Immature natural killer cell (primary cell): ENCODE data around the gene SMTNL2. TPM values are rescaled to one million over a fixed set of nuclear protein-coding genes. Genes with fewer than 3 reads are reported as not detected.

ENCODE experiments used
- DNase-seq, 3 donors: peaks; one replicate each; pipeline ENCODE4 v3.0.0; 2022; ENCODE audit warnings: mixed read lengths in 1 of 3
- H3K27ac Mint-ChIP-seq, 6 donors: one replicate each; pipeline ENCODE4 v1.8.0; 2020; ENCODE audit warnings: mixed read lengths in 6 of 6, mild to moderate bottlenecking in 5 of 6, inconsistent platforms in 4 of 6, moderate library complexity in 3 of 6
- H3K27me3 Mint-ChIP-seq, 3 donors: one replicate each; pipeline ENCODE4 v1.8.0; 2020 to 2021; ENCODE audit warnings: low read depth in 3 of 3, mild to moderate bottlenecking in 3 of 3, mixed read lengths in 3 of 3, moderate library complexity in 3 of 3, inconsistent platforms in 1 of 3
- H3K36me3 Mint-ChIP-seq, 3 donors: one replicate each; pipeline ENCODE4 v1.8.0; 2020; ENCODE audit warnings: mixed read lengths in 3 of 3, inconsistent platforms in 2 of 3, mild to moderate bottlenecking in 2 of 3
- H3K4me1 Mint-ChIP-seq, 2 donors: one replicate each; pipeline ENCODE4 v1.8.0; 2020; ENCODE audit warnings: inconsistent platforms in 2 of 2, mild to moderate bottlenecking in 2 of 2, mixed read lengths in 2 of 2, moderate library complexity in 1 of 2
- H3K4me3 Mint-ChIP-seq, 5 donors: one replicate each; pipeline ENCODE4 v1.8.0; 2020; ENCODE audit warnings: mild to moderate bottlenecking in 5 of 5, mixed read lengths in 5 of 5, inconsistent platforms in 3 of 5, moderate library complexity in 3 of 5
- H3K9me3 Mint-ChIP-seq, 6 donors: one replicate each; pipeline ENCODE4 v1.8.0; 2020; ENCODE audit warnings: mild to moderate bottlenecking in 6 of 6, mixed read lengths in 6 of 6, inconsistent platforms in 4 of 6, moderate library complexity in 3 of 6
- polyA plus RNA-seq, 3 donors: library from polyadenylated mRNA; unstranded; fragments of 300-500 nt; fragmentation: Illumina TruSeq; gene quantifications; one replicate each; pipeline ENCODE4 v1.2.3, GENCODE V29; 2021

Gene SMTNL2
- polyA plus RNA-seq, 3 donors from 2014 or later, result not detected

DNA sequence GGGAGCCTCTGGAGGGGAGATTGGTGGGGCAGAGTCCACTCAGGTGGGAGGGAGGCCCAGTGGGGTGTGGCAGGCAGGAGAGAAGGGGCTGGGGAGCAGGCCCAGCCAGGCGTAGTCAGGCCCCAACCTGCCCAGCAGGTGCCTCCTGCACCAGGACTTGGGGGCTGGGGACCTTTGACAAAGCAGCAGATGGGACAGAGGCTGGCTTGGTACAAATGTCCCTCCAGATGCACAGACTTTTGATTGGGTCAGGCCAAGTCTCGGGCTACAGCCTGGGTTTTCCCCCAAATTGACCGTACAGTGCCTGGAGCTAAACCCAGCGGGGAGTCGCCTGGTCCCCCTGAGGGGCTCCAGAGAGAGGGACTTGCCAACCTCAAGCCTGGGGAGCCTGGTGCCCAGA lies 24.4 kb upstream of the SMTNL2 start:
- no peaks in the 10 kb centered on the region for H3K9me3 Mint-ChIP-seq
- DNase-seq, result no peak
- H3K4me1 Mint-ChIP-seq, result peaks cover 14% of the 10 kb centered on the region in 2 donors
- H3K27ac Mint-ChIP-seq, result no peak overlapping the region
- no peak overlapping the region for H3K4me3 Mint-ChIP-seq
- peaks cover 0 to 3% (median 3%) of the 10 kb centered on the region in 3 donors for H3K27me3 Mint-ChIP-seq
- H3K36me3 Mint-ChIP-seq, result no peaks in the 10 kb centered on the region

DNA sequence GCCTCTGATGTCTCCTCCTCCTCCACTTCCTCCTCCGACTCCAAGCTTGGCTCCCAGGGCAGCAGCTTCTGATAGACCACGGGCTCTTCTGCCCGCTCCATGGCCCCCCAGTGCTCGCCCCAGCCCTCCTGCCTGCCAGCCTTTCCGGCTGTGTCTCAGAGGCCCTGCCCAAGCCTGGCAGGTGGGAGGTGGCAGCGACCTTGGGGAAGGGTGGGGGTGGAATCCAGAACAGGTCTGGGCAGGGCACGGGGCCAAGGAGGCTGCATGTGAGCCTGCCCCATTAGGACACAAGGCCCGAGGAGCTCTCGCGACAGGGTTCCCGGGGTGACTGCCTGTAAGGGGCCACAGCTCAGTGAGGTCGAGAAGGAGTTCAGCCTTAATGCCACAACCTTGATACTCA lies 23.9 kb upstream of the SMTNL2 start, which contains the start of gene GGT6:
TSS of gene GGT6 (minus strand) at position 157 of the 400 bp plus-strand sequence. CDS start at position 101, 56 bp downstream.
- peaks cover 0 to under 1% (median 0%) of the 10 kb centered on the region in 3 donors for H3K27me3 Mint-ChIP-seq
- H3K27ac Mint-ChIP-seq, result no peak within 1 kb of the TSS
- no peaks in the 10 kb centered on the region for H3K36me3 Mint-ChIP-seq
- no peaks in the 10 kb centered on the region for H3K9me3 Mint-ChIP-seq
- no peak for DNase-seq
- H3K4me3 Mint-ChIP-seq, result no peak within 1 kb of the TSS
- H3K4me1 Mint-ChIP-seq, result peaks cover 10 to 12% of the 10 kb centered on the region in 2 donors

DNA sequence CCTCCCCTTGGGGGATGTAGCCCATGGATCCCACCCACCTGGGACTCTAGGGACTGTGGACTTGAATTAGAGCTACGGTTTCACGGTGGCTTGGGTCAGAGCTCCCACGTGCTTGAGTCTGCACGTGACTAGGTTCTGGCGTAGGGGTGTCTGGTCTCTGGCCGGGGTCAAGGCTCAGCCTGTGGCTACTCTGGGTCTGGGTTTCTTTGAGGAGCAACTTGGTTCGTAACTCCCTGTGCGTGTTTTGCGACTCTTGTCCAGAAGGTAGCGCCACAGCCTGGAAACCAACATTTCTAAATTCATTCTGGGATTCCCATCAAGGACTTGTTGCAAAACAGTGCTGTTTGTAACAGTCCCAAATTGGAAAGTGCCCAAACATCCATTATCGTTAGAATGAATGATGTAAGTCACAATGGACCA lies 23.5 kb upstream of the SMTNL2 start:
- H3K9me3 Mint-ChIP-seq, result no peaks in the 10 kb centered on the region

DNA sequence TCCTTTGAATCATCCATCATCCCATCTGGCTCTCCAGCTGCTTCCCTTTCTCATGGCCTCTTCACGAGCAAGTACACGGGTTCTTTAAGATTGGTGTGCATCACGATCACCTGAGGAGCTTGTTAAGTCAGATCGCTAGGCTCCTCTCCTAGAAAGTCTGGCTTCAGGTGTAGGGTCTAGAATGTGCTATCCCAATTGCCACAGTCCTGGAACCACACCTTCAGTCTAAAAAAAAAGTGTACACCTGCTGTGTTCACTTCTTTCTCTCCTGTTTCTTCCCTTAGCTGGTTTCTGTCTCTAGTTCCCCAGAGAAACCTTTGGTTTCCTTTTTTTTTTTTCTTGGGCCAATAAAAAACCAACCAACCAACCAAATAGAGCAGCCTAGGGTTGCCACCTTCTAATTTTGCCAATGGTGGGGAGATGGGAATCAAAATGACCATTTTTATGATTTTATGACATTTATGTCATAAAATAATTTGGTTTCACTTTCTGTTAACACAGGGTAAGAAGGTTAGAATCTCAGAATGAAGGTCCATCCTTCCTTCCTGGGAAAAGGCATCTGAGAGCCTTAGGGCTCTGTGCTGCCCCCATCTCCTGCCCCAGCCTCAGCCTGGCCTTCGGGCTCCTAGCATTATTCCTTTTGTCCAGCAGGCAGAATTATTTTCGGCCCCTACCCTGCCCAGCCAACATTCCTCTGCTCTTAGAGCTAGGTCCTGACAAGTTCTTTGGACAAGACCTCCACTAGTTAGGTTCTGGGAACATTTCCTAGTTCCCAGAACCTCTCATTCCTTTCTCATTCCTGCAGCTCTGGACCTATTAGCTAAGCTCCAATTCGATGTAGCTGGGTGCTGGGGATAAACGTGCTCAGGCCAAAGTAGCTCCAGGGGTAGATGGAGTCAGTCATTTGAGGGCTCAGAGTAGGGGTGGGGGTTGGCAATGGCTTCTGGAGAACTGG lies 22.0 kb upstream of the SMTNL2 start:
- DNase-seq, result no peak
- H3K9me3 Mint-ChIP-seq, result no peaks in the 10 kb centered on the region
- H3K4me3 Mint-ChIP-seq, result no peak overlapping the region
- no peaks in the 10 kb centered on the region for H3K27me3 Mint-ChIP-seq
- H3K4me1 Mint-ChIP-seq, result peaks cover 6 to 8% of the 10 kb centered on the region in 2 donors
- no peak overlapping the region for H3K27ac Mint-ChIP-seq
- no peaks in the 10 kb centered on the region for H3K36me3 Mint-ChIP-seq

More for the DNA sequence above, 23.5 kb upstream of the SMTNL2 start:
- Mint-ChIP-seq H3K4me1 (peaks cover 10 to 12% of the 10 kb centered on the region in 2 donors), H3K27ac (no peak overlapping the region), H3K4me3 (no peak overlapping the region), H3K27me3 (no peaks in the 10 kb centered on the region), H3K36me3 (no peaks in the 10 kb centered on the region)
- no peak for DNase-seq

DNA sequence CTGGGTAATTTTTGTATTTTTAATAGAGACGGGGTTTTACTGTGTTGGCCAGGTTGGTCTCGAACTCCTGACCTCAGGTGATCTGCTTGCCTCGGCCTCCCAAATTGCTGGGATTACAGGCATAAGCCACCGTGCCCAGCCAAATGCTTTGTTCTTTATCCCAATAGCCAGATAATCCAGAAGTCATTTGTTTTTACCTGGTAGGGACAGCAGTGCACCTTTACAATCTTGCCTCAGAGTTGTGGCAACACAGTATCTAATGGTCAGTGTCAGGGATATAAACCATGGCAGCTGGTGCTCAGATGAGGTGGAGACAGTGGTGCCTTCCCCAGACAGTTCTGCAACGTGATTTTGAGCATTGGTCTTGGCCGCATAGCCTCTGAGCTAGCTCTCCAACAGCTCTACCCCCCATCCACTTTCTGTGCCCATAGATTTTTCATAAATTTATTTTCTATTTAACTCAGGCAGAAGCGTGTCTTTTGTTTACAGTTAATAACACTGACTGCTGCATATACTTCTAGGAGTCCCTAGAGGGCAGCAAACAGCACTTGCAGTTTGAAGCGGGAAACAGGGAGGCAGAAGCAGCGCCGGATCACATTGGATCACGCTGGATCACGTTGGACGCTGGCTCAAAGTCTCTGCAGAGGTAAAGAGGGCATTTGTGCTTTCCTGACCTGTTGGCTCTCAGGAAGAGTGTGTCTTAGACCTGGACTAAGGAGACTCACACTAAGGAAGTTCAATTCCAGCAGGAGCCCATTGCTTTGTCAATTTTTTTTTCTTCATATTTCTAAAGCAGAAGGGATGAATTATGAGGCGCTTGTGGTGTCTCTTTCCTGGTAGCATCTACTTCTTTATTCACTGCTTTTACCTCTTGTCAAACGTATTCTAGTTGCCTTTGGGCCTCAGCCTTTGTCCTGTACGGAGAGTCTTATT lies 18.9 kb upstream of the SMTNL2 start:
- Mint-ChIP-seq H3K27me3 (no peaks in the 10 kb centered on the region), H3K4me3 (peak overlapping the region in 4 of 5 donors; percentile 33 to 59 (median 46)), H3K27ac (peak overlapping the region in 1 of 6 donors; percentile 3), H3K9me3 (no peaks in the 10 kb centered on the region), H3K36me3 (no peaks in the 10 kb centered on the region), H3K4me1 (peaks cover 6 to 8% of the 10 kb centered on the region in 2 donors)
- peak; percentile 37 to 50 (median 41) for DNase-seq

DNA sequence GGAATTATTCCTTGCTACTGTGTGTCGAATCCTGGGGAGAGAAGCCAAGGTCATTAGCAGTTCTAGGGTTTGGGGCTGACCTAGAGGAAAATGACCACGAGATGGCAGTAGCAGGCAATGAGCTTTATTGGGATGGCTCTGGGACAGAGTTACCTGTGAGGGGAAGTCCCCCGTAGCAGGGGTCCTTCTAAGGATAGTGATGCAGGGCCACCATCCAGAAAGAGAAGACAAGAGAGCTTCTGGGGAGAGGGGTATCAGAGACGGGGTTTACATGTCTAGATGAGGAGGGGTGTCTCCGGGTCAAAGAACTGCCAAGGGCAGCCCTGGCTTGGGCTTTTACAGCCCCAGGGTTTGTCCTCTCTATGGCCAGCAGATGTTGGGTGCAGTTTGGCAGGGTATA lies 17.5 kb upstream of the SMTNL2 start:
- peak in 1 of 3 donors; percentile 17 for DNase-seq
- H3K4me1 Mint-ChIP-seq, result peaks cover 6 to 8% of the 10 kb centered on the region in 2 donors
- H3K27ac Mint-ChIP-seq, result peak overlapping the region in 1 of 6 donors; percentile 46
- no peaks in the 10 kb centered on the region for H3K9me3 Mint-ChIP-seq
- no peaks in the 10 kb centered on the region for H3K27me3 Mint-ChIP-seq
- H3K4me3 Mint-ChIP-seq, result no peak overlapping the region
- no peaks in the 10 kb centered on the region for H3K36me3 Mint-ChIP-seq

DNA sequence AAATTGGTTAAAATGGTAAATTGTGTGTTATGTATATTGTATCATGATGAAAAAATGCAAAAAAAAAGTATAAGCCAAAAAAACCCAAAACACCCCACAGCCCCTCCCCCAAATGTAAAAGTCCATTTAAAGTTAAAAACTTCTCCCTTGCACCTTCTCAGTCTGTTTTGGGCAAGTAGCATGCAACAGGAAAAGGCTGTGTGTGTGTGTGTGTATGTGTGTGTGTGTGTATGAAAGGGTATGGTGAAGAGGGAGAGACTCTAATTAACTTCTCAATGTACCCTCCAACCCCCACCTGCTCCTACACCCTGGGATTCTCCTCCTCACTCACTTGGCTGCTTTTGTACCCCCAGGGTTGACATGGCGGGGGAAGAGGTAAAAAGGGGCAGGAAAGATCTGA lies 14.7 kb upstream of the SMTNL2 start:
- DNase-seq, result no peak
- no peaks in the 10 kb centered on the region for H3K36me3 Mint-ChIP-seq

DNA sequence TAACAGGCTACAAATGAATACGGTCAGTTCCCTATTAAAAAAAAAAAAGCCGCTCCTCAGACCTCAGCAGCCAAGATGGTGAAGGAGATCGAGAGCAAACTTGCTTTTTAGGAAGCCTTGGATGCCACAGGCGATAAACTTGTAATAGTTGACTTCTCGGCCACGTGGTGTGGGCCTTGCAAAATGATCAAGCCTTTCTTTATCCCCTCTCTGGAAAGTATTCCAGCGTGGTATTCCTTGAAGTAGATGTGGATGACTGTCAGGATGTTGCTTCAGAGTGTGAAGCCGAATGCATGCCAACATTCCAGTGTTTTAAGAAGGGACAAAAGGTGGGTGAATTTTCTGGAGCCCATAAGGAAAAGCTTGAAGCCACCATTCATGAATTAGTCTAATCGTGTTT lies 12.2 kb upstream of the SMTNL2 start:
- Mint-ChIP-seq H3K36me3 (no peaks in the 10 kb centered on the region), H3K4me3 (no peak overlapping the region), H3K9me3 (no peaks in the 10 kb centered on the region), H3K27ac (no peak overlapping the region), H3K27me3 (peaks cover 1 to 2% (median 1%) of the 10 kb centered on the region in 3 donors), H3K4me1 (no peaks in the 10 kb centered on the region)
- DNase-seq, result no peak

More for the DNA sequence above, 14.7 kb upstream of the SMTNL2 start:
- no peaks in the 10 kb centered on the region for H3K9me3 Mint-ChIP-seq
- H3K4me1 Mint-ChIP-seq, result peaks cover 6 to 8% of the 10 kb centered on the region in 2 donors
- H3K27ac Mint-ChIP-seq, result no peak overlapping the region
- no peak overlapping the region for H3K4me3 Mint-ChIP-seq
- peaks cover 0 to 1% (median 1%) of the 10 kb centered on the region in 3 donors for H3K27me3 Mint-ChIP-seq

DNA sequence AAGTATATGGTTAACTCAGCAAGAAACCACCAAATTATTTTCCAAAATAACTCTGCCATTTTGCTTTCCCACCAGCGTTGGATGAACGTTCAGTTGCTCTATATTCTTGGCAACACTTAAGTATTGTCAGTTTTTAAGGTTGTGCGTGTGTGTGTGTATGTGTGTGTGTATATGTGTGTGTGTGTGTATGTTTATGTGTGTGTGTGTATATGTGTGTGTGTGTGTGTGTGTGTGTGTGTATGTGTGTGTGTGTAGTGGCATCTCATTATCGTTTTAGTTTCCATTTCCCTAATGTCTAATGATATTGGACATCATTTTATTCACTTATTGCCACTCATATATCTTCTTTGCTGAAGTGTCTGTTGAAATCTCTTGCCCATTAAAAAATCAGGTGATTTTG lies 11.2 kb upstream of the SMTNL2 start:
- H3K36me3 Mint-ChIP-seq, result no peaks in the 10 kb centered on the region
- no peak for DNase-seq
- no peaks in the 10 kb centered on the region for H3K4me1 Mint-ChIP-seq
- no peaks in the 10 kb centered on the region for H3K9me3 Mint-ChIP-seq
- H3K4me3 Mint-ChIP-seq, result no peak overlapping the region
- no peak overlapping the region for H3K27ac Mint-ChIP-seq
- H3K27me3 Mint-ChIP-seq, result peaks cover 1 to 2% (median 1%) of the 10 kb centered on the region in 3 donors

DNA sequence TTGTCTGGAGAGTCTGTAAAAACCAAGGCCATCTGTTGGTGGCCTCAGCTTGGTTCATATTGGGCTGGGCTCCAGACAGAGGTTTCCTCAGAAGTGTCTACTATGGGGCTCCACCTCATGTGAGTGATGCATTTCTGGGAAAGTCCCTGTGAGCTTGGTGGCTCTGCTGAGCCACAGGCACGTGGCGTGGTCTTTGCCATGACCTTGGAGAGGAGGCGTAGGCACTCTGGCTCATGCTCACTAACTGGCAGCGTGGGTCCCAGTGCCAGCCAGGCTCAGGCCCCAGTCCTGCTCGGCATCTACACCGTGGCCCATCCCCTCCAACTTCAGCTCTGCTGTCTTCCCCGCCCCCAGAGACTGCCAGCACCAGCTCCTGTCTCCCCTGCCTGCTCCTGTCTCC lies 10.7 kb upstream of the SMTNL2 start:
- Mint-ChIP-seq H3K4me1 (no peaks in the 10 kb centered on the region), H3K9me3 (no peaks in the 10 kb centered on the region), H3K27me3 (peaks cover 1 to 2% (median 1%) of the 10 kb centered on the region in 3 donors), H3K4me3 (no peak overlapping the region), H3K36me3 (no peaks in the 10 kb centered on the region), H3K27ac (no peak overlapping the region)
- DNase-seq, result no peak

DNA sequence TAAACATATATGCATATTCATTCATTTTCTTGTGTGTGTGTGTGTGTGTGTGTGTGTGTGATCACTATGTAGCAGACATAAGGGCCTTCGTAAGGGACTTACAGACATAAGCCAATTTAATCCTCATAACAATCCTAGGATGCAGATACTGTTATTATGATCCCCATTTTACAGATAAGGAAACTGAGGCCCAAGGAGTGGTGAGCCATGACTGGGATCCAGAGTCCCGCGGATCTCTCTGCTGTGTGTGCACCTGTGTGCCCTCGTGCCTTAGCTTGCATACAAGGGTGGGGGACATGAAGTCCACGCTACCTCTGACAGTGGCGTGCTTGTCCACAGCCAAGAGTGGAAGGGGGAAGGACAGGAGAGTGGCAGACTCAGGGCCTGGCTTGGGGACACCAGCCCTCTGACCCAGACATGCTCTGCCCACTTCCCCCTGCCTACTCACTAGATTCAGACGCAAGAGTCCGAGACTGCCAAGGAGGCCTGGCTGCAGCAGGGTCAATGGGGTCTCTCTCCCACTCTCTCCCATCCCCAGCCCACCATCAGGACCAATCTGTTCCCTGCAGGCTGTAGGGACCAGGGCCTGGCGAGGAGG lies 9.8 kb upstream of the SMTNL2 start:
- DNase-seq, result no peak
- Mint-ChIP-seq H3K9me3 (no peaks in the 10 kb centered on the region), H3K4me1 (no peaks in the 10 kb centered on the region), H3K27ac (no peak overlapping the region), H3K36me3 (no peaks in the 10 kb centered on the region), H3K4me3 (no peak overlapping the region), H3K27me3 (peaks cover 1 to 2% (median 1%) of the 10 kb centered on the region in 3 donors)

DNA sequence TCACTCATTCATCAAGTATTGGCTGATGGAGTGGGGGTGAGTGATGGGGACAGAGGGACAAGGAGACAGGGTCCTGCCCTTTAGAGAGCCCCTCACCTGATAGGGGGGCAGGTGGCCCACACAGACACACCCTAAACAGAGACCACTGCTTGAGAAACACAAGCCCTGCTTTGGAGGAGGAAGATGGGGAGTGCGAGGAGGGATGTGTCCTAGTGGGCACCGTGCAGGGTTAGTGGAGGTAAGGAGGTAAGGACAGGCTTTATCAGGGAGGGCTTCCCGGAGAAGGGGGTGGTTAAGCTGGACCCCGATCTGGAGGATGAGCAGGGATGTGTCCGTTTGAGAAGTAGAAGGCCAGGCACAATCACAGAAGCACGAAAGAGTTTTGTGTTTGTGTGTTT lies 8.2 kb upstream of the SMTNL2 start:
- no peaks in the 10 kb centered on the region for H3K36me3 Mint-ChIP-seq
- no peaks in the 10 kb centered on the region for H3K4me1 Mint-ChIP-seq
- no peak overlapping the region for H3K27ac Mint-ChIP-seq
- H3K9me3 Mint-ChIP-seq, result no peaks in the 10 kb centered on the region
- H3K27me3 Mint-ChIP-seq, result peaks cover 1 to 4% (median 4%) of the 10 kb centered on the region in 3 donors
- no peak for DNase-seq
- H3K4me3 Mint-ChIP-seq, result no peak overlapping the region

DNA sequence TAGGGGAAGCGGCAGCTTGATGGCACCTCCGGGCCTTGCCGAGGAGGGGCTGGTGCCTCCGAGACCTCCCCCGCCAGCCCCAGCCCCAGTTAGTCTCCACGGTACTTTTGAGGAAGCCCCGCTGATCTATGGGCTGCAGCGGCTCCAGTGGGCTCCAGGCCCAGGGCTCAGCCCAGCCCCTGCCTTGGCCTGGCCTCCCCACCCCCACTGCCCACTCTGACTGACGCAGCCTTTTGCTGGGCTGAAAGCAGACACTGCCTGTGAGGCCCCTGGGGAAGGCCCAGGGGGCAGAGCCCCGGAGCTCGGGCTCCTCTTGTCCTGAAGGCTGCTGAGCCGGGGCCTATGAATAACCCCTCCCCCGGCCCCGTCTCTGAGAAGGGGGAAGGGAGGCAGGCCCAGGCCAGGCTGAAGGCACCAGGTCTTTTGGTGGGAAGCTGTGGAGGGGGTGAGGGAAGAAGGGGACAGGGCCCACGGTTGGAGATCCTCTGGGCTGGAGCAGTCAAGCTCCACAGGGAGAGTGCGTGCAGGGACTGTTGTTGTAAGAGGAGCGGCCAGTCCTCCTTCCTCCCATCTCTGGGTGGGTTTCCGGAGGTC lies 7.5 kb upstream of the SMTNL2 start:
- H3K27ac Mint-ChIP-seq, result no peak overlapping the region
- no peaks in the 10 kb centered on the region for H3K36me3 Mint-ChIP-seq
- H3K27me3 Mint-ChIP-seq, result peaks cover 1 to 7% (median 4%) of the 10 kb centered on the region in 3 donors
- no peaks in the 10 kb centered on the region for H3K9me3 Mint-ChIP-seq
- no peak for DNase-seq
- H3K4me1 Mint-ChIP-seq, result no peaks in the 10 kb centered on the region
- H3K4me3 Mint-ChIP-seq, result no peak overlapping the region
